Muscle of leg (tissue), 11 donors: ENCODE measurements around the gene RHPN2. TPM values are rescaled to one million over a fixed set of nuclear protein-coding genes. Genes with fewer than 3 reads are reported as not detected.
"Not testable (repeated sequence)": the region's sequence is repeated elsewhere in the genome, so short reads cannot be mapped to it uniquely, and the experiment has no call there.

Source experiments
- DNase-seq: peaks from one replicate; pipeline ENCODE4 v3.0.0; 2013
- H3K27ac ChIP-seq: one replicate; pipeline ENCODE4 v1.5.1; 2013; ENCODE audit warnings: mild to moderate bottlenecking, low read length, control low read depth
- H3K27me3 ChIP-seq: one replicate; pipeline ENCODE4 v1.6.1; 2013; ENCODE audit warnings: low read length; ENCODE audit not compliant: control insufficient read depth, insufficient read depth
- H3K36me3 ChIP-seq: one replicate; pipeline ENCODE4 v1.6.1; 2013; ENCODE audit warnings: low read length; ENCODE audit not compliant: control insufficient read depth, insufficient read depth
- H3K4me1 ChIP-seq: one replicate; pipeline ENCODE4 v1.6.1; 2013; ENCODE audit warnings: low read length; ENCODE audit not compliant: control insufficient read depth, insufficient read depth
- H3K4me3 ChIP-seq: one replicate; pipeline ENCODE4 v1.5.1; 2013; ENCODE audit warnings: low read length, control low read depth
- H3K9me3 ChIP-seq: replicated peaks from 2 replicates; pipeline ENCODE4 v1.6.1; 2013; ENCODE audit warnings: low read depth, low read length; ENCODE audit not compliant: control insufficient read depth
- WGBS: methylation state at CpG from one replicate; pipeline ENCODE4 v1.1.5; 2013; ENCODE audit warnings: missing lambda C conversion rate; ENCODE audit not compliant: insufficient coverage; 5-methylcytosine and 5-hydroxymethylcytosine counted together
- polyA plus RNA-seq, 8 donors: library from polyadenylated mRNA; unstranded; fragments of 120-200 nt; gene quantifications; one replicate each; pipeline versions ENCODE4 v1.2.1 to v1.2.3, GENCODE V29; 2013; ENCODE audit warnings: inconsistent platforms in 1 of 8, low replicate concordance in 1 of 8; ENCODE audit not compliant: insufficient read length in 8 of 8, insufficient read depth in 1 of 8
- total RNA-seq: library from RNA; stranded (reverse); fragments of 120-200 nt; gene quantifications from one replicate; pipeline ENCODE4 v1.2.4, GENCODE V29; 2013

The RHPN2 gene
- total and polyA plus RNA-seq, 9 donors = 0.98 to 4.8 (median 1.7) TPM

DNA sequence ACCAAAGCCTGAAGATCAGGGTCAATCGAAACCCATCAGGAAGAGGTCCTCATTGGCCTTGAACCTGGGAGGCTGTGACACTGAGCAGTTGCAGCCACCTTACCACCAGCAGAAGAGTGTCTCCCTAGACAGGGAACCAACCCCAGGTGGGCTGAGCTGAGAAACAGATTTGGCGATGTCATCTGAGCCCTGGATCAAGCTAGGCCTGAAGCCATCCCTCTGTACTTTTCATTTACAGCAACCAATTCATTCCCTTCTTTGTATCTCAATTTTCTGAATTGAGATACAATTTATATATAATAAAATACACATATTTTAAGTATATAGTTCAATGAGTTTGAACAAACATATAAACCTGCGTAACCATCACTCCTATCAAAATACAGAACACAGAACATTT lies 14.6 kb downstream of the RHPN2 start:
- 80% methylated on average over 1 of the region's 3 CpGs for WGBS
- Histone ChIP-seq H3K9me3 (no peaks in the 10 kb centered on the region), H3K27me3 (no peaks in the 10 kb centered on the region), H3K4me1 (no peaks in the 10 kb centered on the region), H3K36me3 (no peaks in the 10 kb centered on the region), H3K4me3 (no peak overlapping the region), H3K27ac (no peak overlapping the region)
- no peak for DNase-seq

DNA sequence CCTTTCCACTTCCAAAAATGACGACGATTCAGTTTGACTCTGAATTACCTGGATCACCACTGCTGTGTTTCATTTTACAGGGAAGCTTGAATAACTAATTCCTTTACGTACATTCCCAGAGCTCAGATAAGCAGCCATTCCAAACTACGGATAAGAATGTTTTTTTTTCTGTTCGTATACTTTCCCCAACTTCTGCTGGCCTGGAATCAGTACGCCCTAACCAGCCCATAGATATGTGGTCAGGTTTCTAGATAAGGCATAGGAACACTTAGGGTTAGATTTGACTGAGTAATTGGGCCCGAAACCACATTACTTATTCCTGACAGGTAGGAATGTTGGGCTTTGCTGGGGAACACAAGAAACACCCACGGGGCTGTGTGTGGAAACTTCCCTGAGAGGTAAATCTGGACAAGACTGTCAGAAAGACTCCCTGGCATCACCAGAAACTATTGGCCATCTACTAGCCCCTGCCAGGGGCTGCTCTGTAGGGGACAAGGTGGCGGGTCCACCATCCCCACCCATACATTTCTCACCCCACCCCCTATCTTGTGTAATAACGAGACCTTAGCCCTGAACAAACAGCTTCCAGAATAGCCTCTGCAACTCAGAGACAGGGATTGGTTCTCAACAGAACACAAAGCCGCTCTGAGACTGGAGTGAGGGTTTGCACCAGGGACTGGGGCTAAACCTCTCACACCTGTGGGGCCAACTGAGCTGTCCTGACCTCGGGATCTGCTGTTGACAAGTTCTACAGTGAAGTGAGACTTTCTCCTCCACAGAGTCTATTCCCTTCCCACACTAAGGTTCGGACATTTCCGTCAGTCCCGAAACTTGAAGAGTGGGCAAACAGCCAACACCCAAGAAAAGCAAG lies 15.6 kb downstream of the RHPN2 start:
- Histone ChIP-seq H3K27me3 (no peaks in the 10 kb centered on the region), H3K9me3 (no peaks in the 10 kb centered on the region), H3K4me1 (no peaks in the 10 kb centered on the region), H3K36me3 (no peaks in the 10 kb centered on the region), H3K4me3 (no peak overlapping the region), H3K27ac (no peak overlapping the region)
- no peak for DNase-seq
- 77% methylated on average over 5 of the region's 15 CpGs for WGBS

DNA sequence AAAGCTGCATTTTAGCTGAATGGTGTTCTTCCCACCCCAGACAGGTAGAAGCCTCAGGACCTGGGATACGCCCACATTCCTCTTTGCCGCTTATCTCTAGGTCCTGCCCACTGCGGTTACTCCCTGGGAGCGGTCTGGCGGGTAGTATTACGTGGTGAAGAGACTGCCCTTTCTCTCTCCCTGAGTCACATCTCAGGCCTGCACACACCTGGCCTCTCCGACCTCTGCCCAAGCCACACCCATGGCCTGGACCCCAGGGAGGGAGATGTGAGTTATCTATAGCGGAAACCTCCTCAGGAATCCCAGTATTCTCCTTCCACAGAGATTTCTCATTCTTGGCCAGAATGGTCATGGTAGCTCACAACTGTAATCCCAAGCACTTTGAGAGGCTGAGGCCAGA lies 17.3 kb downstream of the RHPN2 start:
- Histone ChIP-seq H3K27ac (no peak overlapping the region), H3K36me3 (no peaks in the 10 kb centered on the region), H3K4me3 (no peak overlapping the region), H3K4me1 (no peaks in the 10 kb centered on the region), H3K27me3 (no peaks in the 10 kb centered on the region), H3K9me3 (no peaks in the 10 kb centered on the region)
- WGBS = no CpG with 5 or more reads among the region's 8 CpGs
- no peak for DNase-seq

DNA sequence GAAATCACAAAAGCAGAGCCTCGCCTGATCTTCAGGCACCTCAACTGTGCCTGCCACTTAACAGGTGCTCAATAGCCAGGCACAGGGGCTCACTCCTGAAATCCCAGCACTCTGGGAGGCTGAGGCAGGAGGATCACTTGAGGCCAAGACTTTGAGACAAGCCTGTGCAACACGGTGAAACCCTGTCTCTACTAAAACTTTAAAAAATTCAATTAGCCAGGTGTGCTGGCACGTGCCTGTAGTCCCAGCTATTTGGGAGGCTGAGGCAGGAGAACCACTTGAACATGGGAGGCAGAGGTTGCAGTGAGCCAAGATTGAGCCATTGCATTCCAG lies 22.9 kb downstream of the RHPN2 start:
- WGBS = 83% methylated on average over 1 of the region's 3 CpGs
- H3K4me3 ChIP-seq, H3K9me3 ChIP-seq, H3K36me3 ChIP-seq, DNase-seq, H3K27ac ChIP-seq, H3K4me1 ChIP-seq, H3K27me3 ChIP-seq: not testable (repeated sequence)

DNA sequence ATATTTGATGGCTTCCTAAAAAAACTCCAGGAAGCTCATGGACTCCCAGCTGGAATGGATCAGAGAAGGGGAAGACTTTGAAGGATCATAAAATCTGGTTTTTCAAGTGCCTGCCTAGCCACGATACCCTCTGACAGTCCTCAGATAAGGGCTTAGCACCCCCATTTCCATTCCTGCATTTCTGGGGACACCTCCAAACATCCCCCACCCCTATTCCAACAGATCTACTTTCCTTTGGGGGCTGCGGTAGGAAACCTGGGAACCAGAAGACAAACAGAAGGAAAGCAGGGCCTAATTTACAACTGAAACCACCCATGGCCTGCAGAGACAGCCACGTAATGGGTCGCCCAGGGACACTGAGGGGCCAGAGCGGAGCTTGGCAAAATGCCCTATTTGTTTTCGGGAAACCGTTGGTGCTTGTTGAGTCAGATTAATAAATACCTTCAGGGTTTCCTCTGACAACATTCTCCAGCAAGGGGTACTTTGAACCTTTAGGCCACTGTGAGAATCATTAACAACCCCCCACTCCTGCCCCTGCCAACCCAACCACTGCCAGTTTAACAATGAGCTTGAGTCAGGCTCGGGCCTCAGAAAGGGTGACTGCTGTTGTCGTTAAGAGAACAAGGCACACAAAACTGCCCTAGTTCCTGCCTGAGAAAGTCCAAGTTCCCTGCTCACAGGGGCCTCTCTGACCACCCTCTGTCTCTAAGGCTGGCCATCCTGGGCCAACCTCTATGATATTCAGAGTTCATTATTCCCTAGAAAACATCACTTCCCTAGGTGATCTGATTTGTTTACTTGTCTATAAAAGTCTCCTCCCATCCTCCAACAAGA lies 23.5 kb downstream of the RHPN2 start:
- DNase-seq = no peak
- Histone ChIP-seq H3K4me1 (no peaks in the 10 kb centered on the region), H3K27me3 (no peaks in the 10 kb centered on the region), H3K27ac (no peak overlapping the region), H3K36me3 (no peaks in the 10 kb centered on the region), H3K4me3 (no peak overlapping the region), H3K9me3 (no peaks in the 10 kb centered on the region)
- WGBS = 44% methylated on average over 6 of the region's 9 CpGs

DNA sequence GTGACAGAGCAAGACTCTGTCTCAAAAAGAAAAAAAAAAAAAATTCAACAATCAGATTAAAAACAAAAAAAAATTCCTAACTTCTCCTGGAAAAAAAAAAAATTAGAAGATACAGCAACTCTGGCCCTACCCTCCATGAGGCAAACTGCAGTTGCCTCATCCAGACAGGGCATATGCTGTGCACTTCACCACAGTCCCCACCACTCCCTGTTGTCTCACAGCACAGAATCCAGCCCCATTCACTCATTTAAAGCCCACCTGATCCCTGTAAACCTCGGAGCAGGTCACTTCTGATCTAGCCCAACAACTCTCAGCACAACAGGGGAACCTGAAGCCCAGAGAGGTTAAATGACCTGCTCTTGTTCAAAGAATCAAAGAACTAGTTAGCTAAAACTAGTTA lies 24.9 kb downstream of the RHPN2 start:
- WGBS = no CpG with 5 or more reads among the region's 1 CpG

DNA sequence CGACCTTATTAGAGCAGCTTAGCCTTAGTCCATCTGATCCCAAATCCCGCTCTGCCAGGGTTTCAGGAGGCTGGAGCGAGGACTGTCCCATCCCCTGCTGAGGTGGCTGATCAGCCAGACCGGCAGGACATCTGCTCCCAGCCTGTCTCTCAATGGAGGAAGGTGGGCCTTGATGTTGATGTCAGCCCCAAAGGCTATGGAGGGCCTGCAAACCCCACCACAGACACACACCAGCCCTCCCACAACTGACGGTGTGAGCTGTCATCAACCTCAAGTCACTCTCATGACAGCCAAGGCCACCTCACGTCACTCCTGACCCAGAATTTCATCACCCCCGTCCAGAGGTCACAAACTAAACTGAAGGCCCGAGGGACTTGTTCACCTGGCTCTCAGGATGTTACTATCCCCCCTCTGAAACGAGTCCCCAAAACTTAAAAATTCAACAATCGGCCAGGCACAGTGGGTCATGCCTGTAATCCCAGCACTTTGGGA lies 25.5 kb downstream of the RHPN2 start:
- no peak for DNase-seq
- H3K36me3 ChIP-seq = no peaks in the 10 kb centered on the region
- H3K4me1 ChIP-seq = no peaks in the 10 kb centered on the region
- H3K27me3 ChIP-seq = no peaks in the 10 kb centered on the region
- H3K27ac ChIP-seq = no peak overlapping the region
- 84% methylated on average over 6 of the region's 10 CpGs for WGBS
- H3K9me3 ChIP-seq = no peaks in the 10 kb centered on the region
- no peak overlapping the region for H3K4me3 ChIP-seq

More for the DNA sequence above, 24.9 kb downstream of the RHPN2 start:
- no peaks in the 10 kb centered on the region for H3K4me1 ChIP-seq
- no peak for DNase-seq
- H3K9me3 ChIP-seq = no peaks in the 10 kb centered on the region
- no peak overlapping the region for H3K27ac ChIP-seq
- H3K4me3 ChIP-seq = no peak overlapping the region
- no peaks in the 10 kb centered on the region for H3K27me3 ChIP-seq
- no peaks in the 10 kb centered on the region for H3K36me3 ChIP-seq

DNA sequence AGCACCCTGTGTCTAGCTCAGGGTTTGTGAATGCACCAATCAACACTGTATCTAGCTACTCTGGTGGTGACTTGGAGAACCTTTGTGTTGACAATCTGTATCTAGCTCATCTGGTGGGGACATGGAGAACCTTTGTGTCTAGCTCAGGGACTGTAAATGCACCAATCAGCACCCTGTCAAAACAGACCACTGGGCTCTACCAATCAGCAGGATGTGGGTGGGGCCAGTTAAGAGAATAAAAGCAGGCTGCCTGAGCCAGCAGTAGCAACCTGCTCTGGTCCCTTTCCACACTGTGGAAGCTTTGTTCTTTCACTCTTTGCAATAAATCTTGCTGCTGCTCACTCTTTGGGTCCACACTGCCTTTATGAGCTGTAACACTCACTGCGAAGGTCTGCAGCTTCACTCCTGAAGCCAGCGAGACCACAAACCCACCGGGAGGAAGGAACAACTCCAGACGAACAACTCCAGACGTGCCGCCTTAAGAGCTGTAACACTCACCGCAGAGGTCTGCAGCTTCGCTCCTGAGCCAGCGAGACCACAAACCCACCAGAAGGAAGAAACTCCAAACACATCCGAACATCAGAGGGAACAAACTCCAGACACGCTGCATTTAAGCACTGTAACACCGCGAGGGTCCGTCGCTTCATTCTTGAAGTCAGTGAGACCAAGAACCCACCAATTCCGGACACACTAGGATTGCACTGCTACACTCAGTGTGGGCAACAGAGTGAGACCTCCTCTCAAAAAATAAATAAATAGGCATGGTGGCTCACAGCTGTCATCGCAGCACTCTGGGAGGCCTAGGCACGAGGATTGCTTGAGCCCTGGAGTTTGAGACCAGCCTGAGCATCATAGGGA lies 27.3 kb downstream of the RHPN2 start:
- H3K9me3 ChIP-seq, H3K36me3 ChIP-seq, H3K27me3 ChIP-seq, H3K4me1 ChIP-seq, H3K27ac ChIP-seq, DNase-seq, H3K4me3 ChIP-seq: not testable (repeated sequence)
- WGBS = 53% methylated on average over 9 of the region's 18 CpGs

DNA sequence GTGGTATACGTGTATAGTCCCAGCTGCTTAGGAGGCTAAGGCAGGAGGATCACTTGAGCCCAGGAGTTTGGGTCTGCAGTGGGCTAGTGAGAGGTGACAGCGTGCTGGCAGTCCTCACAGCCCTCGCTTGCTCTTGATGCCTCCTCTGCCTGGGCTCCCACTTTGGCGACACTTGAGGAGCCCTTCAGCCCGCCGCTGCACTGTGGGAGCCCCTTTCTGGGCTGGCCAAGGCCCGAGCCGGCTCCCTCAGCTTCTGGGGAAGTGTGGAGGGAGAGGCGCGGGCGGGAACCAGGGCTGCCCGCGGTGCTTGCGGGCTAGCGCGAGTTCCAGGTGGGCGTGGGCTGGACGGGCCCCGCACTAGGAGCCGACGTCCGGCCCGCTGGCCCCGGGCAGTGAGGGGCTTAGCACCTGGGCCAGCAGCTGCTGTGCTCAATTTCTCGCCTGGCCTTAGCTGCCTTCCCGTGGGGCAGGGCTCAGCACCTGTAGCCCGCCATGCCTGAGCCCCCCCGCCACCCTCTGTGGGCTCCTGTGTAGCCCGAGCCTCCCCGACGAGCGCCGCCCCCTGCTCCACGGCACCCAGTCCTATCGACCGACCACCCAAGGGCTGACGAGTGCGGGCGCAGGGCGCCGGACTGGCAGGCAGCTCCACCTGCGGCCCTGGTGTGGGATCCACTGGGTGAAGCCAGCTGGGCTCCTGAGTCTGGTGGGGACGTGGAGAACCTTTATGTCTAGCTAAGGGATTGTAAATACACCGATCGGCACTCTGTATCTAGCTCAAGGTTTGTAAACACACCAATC lies 28.1 kb downstream of the RHPN2 start:
- H3K27ac ChIP-seq, H3K9me3 ChIP-seq, H3K4me1 ChIP-seq, DNase-seq, H3K36me3 ChIP-seq, H3K4me3 ChIP-seq, H3K27me3 ChIP-seq: not testable (repeated sequence)
- 95% methylated on average over 37 of the region's 45 CpGs for WGBS
